ENCODE measurements around the gene MPL. TPM values are rescaled to one million over a fixed set of nuclear protein-coding genes. Genes with fewer than 3 reads are reported as not detected.

Gene MPL
- total RNA-seq, 1 donor from 2014 or later = 0.31 TPM

GRCh38 chr1:43329995-43330751 is 7.4 kb upstream of the MPL start:
- H3K27ac Mint-ChIP-seq = no peak overlapping the region
- H3K27me3 Mint-ChIP-seq = peaks cover 5% of the 10 kb centered on the region
- H3K36me3 Mint-ChIP-seq (ENCODE audit: insufficient read depth) = no peaks in the 10 kb centered on the region
- TF ChIP-seq CTCF (IDR thresholded peaks at IDR 0.05; ENCODE audit: unreplicated experiment) = no peak
- H3K9me3 Mint-ChIP-seq (ENCODE audit: low read depth) = peaks cover 4% of the 10 kb centered on the region
- H3K4me1 Mint-ChIP-seq (ENCODE audit: low read depth) = no peaks in the 10 kb centered on the region
- no peak overlapping the region for H3K4me3 Mint-ChIP-seq (ENCODE audit: low read depth)
- DNase-seq (ENCODE audit: low spot score, unreplicated experiment) = no peak

- Mint-ChIP-seq H3K27me3 (peaks cover 5% of the 10 kb centered on the region), H3K4me3 (ENCODE audit: low read depth) (no peak overlapping the region), H3K4me1 (ENCODE audit: low read depth) (no peaks in the 10 kb centered on the region), H3K36me3 (ENCODE audit: insufficient read depth) (no peaks in the 10 kb centered on the region), H3K27ac (no peak overlapping the region), H3K9me3 (ENCODE audit: low read depth) (no peaks in the 10 kb centered on the region)
- TF ChIP-seq CTCF (IDR thresholded peaks at IDR 0.05; ENCODE audit: unreplicated experiment) = no peak
- no peak for DNase-seq (ENCODE audit: low spot score, unreplicated experiment)
Measured at GRCh38 chr1:43331688-43332087, 5.9 kb upstream of the MPL start.

- peaks cover 5% of the 10 kb centered on the region for H3K27me3 Mint-ChIP-seq
- no peaks in the 10 kb centered on the region for H3K4me1 Mint-ChIP-seq (ENCODE audit: low read depth)
- no peak for DNase-seq (ENCODE audit: low spot score, unreplicated experiment)
- no peak for TF ChIP-seq CTCF (IDR thresholded peaks at IDR 0.05; ENCODE audit: unreplicated experiment)
- no peak overlapping the region for H3K4me3 Mint-ChIP-seq (ENCODE audit: low read depth)
- H3K27ac Mint-ChIP-seq = peak overlapping the region; percentile 20
- H3K36me3 Mint-ChIP-seq (ENCODE audit: insufficient read depth) = no peaks in the 10 kb centered on the region
- H3K9me3 Mint-ChIP-seq (ENCODE audit: low read depth) = no peaks in the 10 kb centered on the region
Measured at GRCh38 chr1:43334453-43335205, 3.0 kb upstream of the MPL start.

GRCh38 chr1:43338001-43338400 is 383 bp downstream of the MPL start:
- peaks cover 7% of the 10 kb centered on the region for H3K4me1 Mint-ChIP-seq (ENCODE audit: low read depth)
- no peak for TF ChIP-seq CTCF (IDR thresholded peaks at IDR 0.05; ENCODE audit: unreplicated experiment)
- H3K4me3 Mint-ChIP-seq (ENCODE audit: low read depth) = no peak overlapping the region
- no peak for DNase-seq (ENCODE audit: low spot score, unreplicated experiment)
- no peaks in the 10 kb centered on the region for H3K9me3 Mint-ChIP-seq (ENCODE audit: low read depth)
- peaks cover 5% of the 10 kb centered on the region for H3K27me3 Mint-ChIP-seq
- H3K36me3 Mint-ChIP-seq (ENCODE audit: insufficient read depth) = no peaks in the 10 kb centered on the region
- H3K27ac Mint-ChIP-seq = no peak overlapping the region

GRCh38 chr1:43339584-43340232 is 2.1 kb downstream of the MPL start:
- Mint-ChIP-seq H3K4me3 (ENCODE audit: low read depth) (no peak overlapping the region), H3K9me3 (ENCODE audit: low read depth) (no peaks in the 10 kb centered on the region), H3K4me1 (ENCODE audit: low read depth) (peaks cover 7% of the 10 kb centered on the region), H3K27me3 (peaks cover 1% of the 10 kb centered on the region), H3K27ac (no peak overlapping the region), H3K36me3 (ENCODE audit: insufficient read depth) (no peaks in the 10 kb centered on the region)
- TF ChIP-seq CTCF (IDR thresholded peaks at IDR 0.05; ENCODE audit: unreplicated experiment) = no peak
- DNase-seq (ENCODE audit: low spot score, unreplicated experiment) = no peak

Data from progenitor cell of endocrine pancreas (in vitro differentiated cells).